OCI-LY3 (cell line): Measurements from ENCODE around the gene MPZL1.
A peak's percentile ranks its signal among the peaks of the same experiment; 100 is the strongest.

ENCODE experiments used
- H2AFZ ChIP-seq: fragments of 200-600, 300-600 bp; shearing (Covaris generic); 2 replicates; pipeline ENCODE4 v1.6.0; 2014; ENCODE audit warnings: antibody characterized with exemption, low read depth, low read length
- H3K27ac ChIP-seq: fragments of 200-600, 300-600 bp; sonication (generic); 2 replicates; pipeline ENCODE4 v1.5.1; 2014; ENCODE audit warnings: mild to moderate bottlenecking, low read length, moderate library complexity, mixed read lengths
- H3K27me3 ChIP-seq: fragments of 200-600, 300-600 bp; sonication (generic); 2 replicates; pipeline ENCODE4 v1.6.1; 2014; ENCODE audit warnings: low read depth, low read length, mixed read lengths
- H3K36me3 ChIP-seq: fragments of 200-600, 300-600 bp; sonication (generic); replicated peaks from 2 replicates; pipeline ENCODE3; 2014; ENCODE audit warnings: low read depth, low read length, mixed read lengths
- H3K4me1 ChIP-seq: fragments of 300-600, 200-600 bp; sonication (generic); 2 replicates; pipeline ENCODE4 v1.6.1; 2014; ENCODE audit warnings: low read length, mixed read lengths
- H3K4me2 ChIP-seq: fragments of 200-600, 300-600 bp; sonication (generic); 2 replicates; pipeline ENCODE4 v1.6.1; 2014; ENCODE audit warnings: low read length, mixed read lengths
- H3K4me3 ChIP-seq: fragments of 300-600, 200-600 bp; sonication (generic); 2 replicates; pipeline ENCODE4 v1.5.1; 2014; ENCODE audit warnings: antibody characterized with exemption, mild to moderate bottlenecking, low read length, moderate library complexity
- H3K79me2 ChIP-seq: fragments of 300-600, 200-600 bp; shearing (Covaris generic); 2 replicates; pipeline ENCODE4 v1.6.1; 2014; ENCODE audit warnings: mild to moderate bottlenecking, low read length, mixed read lengths
- H3K9ac ChIP-seq: fragments of 300-600, 200-600 bp; shearing (Covaris generic); 2 replicates; pipeline ENCODE4 v1.6.0; 2014; ENCODE audit warnings: mild to moderate bottlenecking, low read length, moderate library complexity
- H3K9me3 ChIP-seq: fragments of 200-600, 300-600 bp; shearing (Covaris generic); 2 replicates; pipeline ENCODE4 v1.6.1; 2014; ENCODE audit warnings: low read length, mixed read lengths; ENCODE audit not compliant: insufficient read depth
- H4K20me1 ChIP-seq: fragments of 200-600, 300-600 bp; sonication (generic); 2 replicates; pipeline ENCODE4 v1.6.1; 2016; ENCODE audit warnings: low read length, mixed read lengths; ENCODE audit not compliant: insufficient read depth
- EZH2phosphoT487 ChIP-seq: fragments of 200-600 bp; shearing (Covaris generic); IDR thresholded peaks from 2 replicates; pipeline ENCODE4 v1.6.1; 2018; ENCODE audit warnings: antibody characterized with exemption, mixed run types, low read depth
- TF ChIP-seq, protein P1 (sequence below): fragments of 200-600, 300-600 bp; sonication (generic); IDR thresholded peaks from 2 replicates; pipeline ENCODE4 v1.5.1; 2014; ENCODE audit warnings: antibody characterized with exemption, low read length, low read depth

MPZL1 gene

DNA sequence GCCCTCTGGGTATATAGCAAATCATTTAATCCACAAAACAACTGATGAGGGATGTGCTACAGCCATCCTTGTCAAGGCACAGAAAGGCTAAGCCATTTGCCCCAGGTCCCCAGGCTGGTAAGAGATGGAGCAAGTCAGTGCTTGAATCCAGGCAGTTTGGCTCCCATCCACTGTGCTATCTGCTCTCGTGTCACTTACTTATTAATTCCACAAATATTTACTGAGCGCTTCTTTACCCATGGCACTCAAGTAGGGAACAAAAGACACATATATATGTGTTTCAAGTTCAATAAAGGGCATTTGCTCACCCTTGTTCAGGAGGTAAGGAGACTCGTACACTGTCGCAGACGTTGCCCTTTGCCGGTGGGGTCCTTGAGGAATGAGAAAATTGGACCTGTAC lies 38.6 kb upstream of the MPZL1 start:
- Histone ChIP-seq H3K79me2 (no peaks in the 10 kb centered on the region), H3K27ac (no peak overlapping the region), H3K4me1 (peaks cover 10% of the 10 kb centered on the region), H3K9me3 (no peaks in the 10 kb centered on the region), H3K27me3 (peaks cover 3% of the 10 kb centered on the region), H3K4me2 (no peak overlapping the region), H4K20me1 (no peaks in the 10 kb centered on the region), H3K36me3 (no peaks in the 10 kb centered on the region), H3K4me3 (no peak overlapping the region), H3K9ac (no peak overlapping the region), H2AFZ (no peak overlapping the region)
- TF ChIP-seq, protein P1, sequence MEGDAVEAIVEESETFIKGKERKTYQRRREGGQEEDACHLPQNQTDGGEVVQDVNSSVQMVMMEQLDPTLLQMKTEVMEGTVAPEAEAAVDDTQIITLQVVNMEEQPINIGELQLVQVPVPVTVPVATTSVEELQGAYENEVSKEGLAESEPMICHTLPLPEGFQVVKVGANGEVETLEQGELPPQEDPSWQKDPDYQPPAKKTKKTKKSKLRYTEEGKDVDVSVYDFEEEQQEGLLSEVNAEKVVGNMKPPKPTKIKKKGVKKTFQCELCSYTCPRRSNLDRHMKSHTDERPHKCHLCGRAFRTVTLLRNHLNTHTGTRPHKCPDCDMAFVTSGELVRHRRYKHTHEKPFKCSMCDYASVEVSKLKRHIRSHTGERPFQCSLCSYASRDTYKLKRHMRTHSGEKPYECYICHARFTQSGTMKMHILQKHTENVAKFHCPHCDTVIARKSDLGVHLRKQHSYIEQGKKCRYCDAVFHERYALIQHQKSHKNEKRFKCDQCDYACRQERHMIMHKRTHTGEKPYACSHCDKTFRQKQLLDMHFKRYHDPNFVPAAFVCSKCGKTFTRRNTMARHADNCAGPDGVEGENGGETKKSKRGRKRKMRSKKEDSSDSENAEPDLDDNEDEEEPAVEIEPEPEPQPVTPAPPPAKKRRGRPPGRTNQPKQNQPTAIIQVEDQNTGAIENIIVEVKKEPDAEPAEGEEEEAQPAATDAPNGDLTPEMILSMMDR = no peak
- no peak for TF ChIP-seq EZH2phosphoT487

GRCh38 chr1:167683641-167684502 lies 37.9 kb upstream of the MPZL1 start:
- H2AFZ ChIP-seq = no peak overlapping the region
- no peak overlapping the region for H3K9ac ChIP-seq
- no peaks in the 10 kb centered on the region for H3K36me3 ChIP-seq
- H3K27me3 ChIP-seq = peaks cover 3% of the 10 kb centered on the region
- no peaks in the 10 kb centered on the region for H3K9me3 ChIP-seq
- no peaks in the 10 kb centered on the region for H3K79me2 ChIP-seq
- peaks cover 16% of the 10 kb centered on the region for H3K4me1 ChIP-seq
- H4K20me1 ChIP-seq = no peaks in the 10 kb centered on the region
- TF ChIP-seq EZH2phosphoT487 = no peak
- TF ChIP-seq, protein P1 = no peak
- no peak overlapping the region for H3K4me3 ChIP-seq
- H3K27ac ChIP-seq = no peak overlapping the region
- H3K4me2 ChIP-seq = no peak overlapping the region

DNA sequence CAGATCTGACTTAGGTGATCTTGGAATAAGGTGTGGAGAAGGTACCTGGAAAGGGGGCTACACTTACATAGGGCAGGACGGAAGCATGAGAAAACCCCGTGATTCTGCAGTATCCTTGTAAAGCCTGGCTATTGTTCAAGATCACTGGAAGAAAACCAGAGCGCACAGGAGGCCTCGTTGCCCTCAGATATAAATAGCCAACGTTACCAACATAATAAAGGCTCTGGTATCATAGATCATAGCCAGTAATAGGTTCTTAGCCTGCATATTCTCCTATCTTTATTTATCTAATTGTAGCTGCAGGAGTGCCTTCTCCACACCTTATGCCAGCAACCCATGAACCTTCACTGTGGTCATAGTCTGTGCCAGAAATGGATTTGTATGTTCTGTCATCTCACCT lies 35.9 kb upstream of the MPZL1 start:
- peaks cover 16% of the 10 kb centered on the region for H3K4me1 ChIP-seq
- H3K9ac ChIP-seq = no peak overlapping the region
- H3K79me2 ChIP-seq = no peaks in the 10 kb centered on the region
- H3K4me2 ChIP-seq = no peak overlapping the region
- H3K27ac ChIP-seq = no peak overlapping the region
- peaks cover 6% of the 10 kb centered on the region for H3K27me3 ChIP-seq
- no peaks in the 10 kb centered on the region for H3K9me3 ChIP-seq
- H3K4me3 ChIP-seq = no peak overlapping the region
- no peaks in the 10 kb centered on the region for H4K20me1 ChIP-seq
- TF ChIP-seq EZH2phosphoT487 = no peak
- TF ChIP-seq, protein P1 = no peak
- no peak overlapping the region for H2AFZ ChIP-seq
- H3K36me3 ChIP-seq = no peaks in the 10 kb centered on the region

GRCh38 chr1:167687919-167688519 lies 33.8 kb upstream of the MPZL1 start:
- no peak overlapping the region for H3K27ac ChIP-seq
- H3K4me2 ChIP-seq = peak overlapping the region; percentile 62
- H3K36me3 ChIP-seq = no peaks in the 10 kb centered on the region

More at GRCh38 chr1:167687919-167688519, 33.8 kb upstream of the MPZL1 start:
- no peak overlapping the region; the same call in 1 of the 2 replicates for H2AFZ ChIP-seq
- peaks cover 12% of the 10 kb centered on the region; the same call in 1 of the 2 replicates for H3K27me3 ChIP-seq
- no peak overlapping the region for H3K9ac ChIP-seq
- TF ChIP-seq EZH2phosphoT487 = no peak
- TF ChIP-seq, protein P1 = peak; percentile 98
- H3K4me3 ChIP-seq = peak overlapping the region; percentile 25
- no peaks in the 10 kb centered on the region for H4K20me1 ChIP-seq
- H3K79me2 ChIP-seq = no peaks in the 10 kb centered on the region
- H3K9me3 ChIP-seq = no peaks in the 10 kb centered on the region
- peaks cover 13% of the 10 kb centered on the region for H3K4me1 ChIP-seq
